Thyroid gland (tissue), 4 donors: ENCODE data around the gene NOTCH4. TPM values are rescaled to one million over a fixed set of nuclear protein-coding genes. Genes with fewer than 3 reads are reported as not detected.
A peak's percentile ranks its signal among the peaks of the same experiment; 100 is the strongest.

Experiments used
- DNase-seq, 2 donors: peaks; one replicate each; pipeline ENCODE4 v3.0.0-alpha.2; 2019
- H3K27ac ChIP-seq, 3 donors: fragments of 200-600 bp; sonication (generic); 1 replicate in 2 of 3; 2 replicates in 1 of 3; pipeline ENCODE4 v1.5.1; 2016 to 2019; ENCODE audit warnings: mild to moderate bottlenecking in 1 of 3, moderate library complexity in 1 of 3
- H3K27me3 ChIP-seq: fragments of 200-600 bp; sonication (generic); one replicate; pipeline ENCODE4 v1.5.1; 2019
- H3K36me3 ChIP-seq, 2 donors: fragments of 200-600 bp; sonication (generic); one replicate each; pipeline ENCODE4 v1.5.1; 2016 to 2019
- H3K4me1 ChIP-seq, 2 donors: fragments of 200-600 bp; sonication (generic); one replicate each; pipeline ENCODE4 v1.5.1; 2017 to 2019
- H3K4me3 ChIP-seq, 3 donors: fragments of 200-600 bp; sonication (generic); replicated peaks in 1 of 3; 1 replicate in 2 of 3; 2 replicates in 1 of 3; pipeline ENCODE4 v1.5.1; 2016; ENCODE audit warnings: mild to moderate bottlenecking in 1 of 3
- H3K9me3 ChIP-seq: fragments of 200-600 bp; sonication (generic); one replicate; pipeline ENCODE4 v1.5.1; 2017
- POLR2A ChIP-seq, 2 donors: fragments of 450-650 bp; IDR thresholded peaks; one replicate each; pipeline ENCODE4 v1.6.1; 2017; ENCODE audit warnings: antibody characterized with exemption in 2 of 2, mild to moderate bottlenecking in 2 of 2, moderate library complexity in 1 of 2
- WGBS, 2 donors: methylation state at CpG; one replicate each; pipeline ENCODE4 v1.1.5; 2017; 5-methylcytosine and 5-hydroxymethylcytosine counted together
- intact Hi-C: fragments of 100-400 bp; cut with DNase I; formaldehyde crosslinking; loops from one replicate; pipeline ENCODE4 v1.15.1; 2023
- total RNA-seq, 4 donors: library from RNA; depleted of rRNA; stranded (reverse); fragments of >200 nt; gene quantifications; one replicate each; pipeline ENCODE4 v1.2.3, GENCODE V29; 2016
- TF ChIP-seq, protein P1 (sequence below), 6 experiments: fragments of 200-600 bp in 3 of 6; fragments of 450-650 bp in 3 of 6; sonication (generic) in 3 of 6; IDR thresholded peaks; one replicate each; pipeline ENCODE4 v1.5.1; 2016 to 2019; ENCODE audit warnings: antibody characterized with exemption in 6 of 6, mild to moderate bottlenecking in 2 of 6, inconsistent platforms in 1 of 6, moderate library complexity in 1 of 6

The NOTCH4 gene
- total RNA-seq, 4 donors from 2014 or later = 11.0 to 37.9 (median 17.5) TPM

DNA sequence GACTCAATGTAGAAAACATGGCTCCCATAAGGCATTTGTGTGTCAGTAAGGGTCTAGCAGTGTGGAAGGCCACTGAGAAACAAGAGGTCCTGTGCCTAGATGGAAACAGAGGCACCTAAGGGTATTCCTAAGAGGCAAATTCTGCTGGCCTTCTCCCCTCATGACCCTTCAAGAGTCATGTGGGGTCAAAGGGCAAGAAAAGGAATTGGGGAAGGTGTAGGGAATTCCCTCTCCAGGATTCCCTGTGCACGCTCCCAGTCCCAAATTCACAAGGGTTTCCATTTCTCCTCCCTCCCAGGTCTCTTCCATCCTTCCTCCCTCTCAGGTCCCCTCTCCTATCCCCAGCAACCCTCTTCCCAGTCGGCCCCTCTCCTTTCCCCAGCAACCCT lies 48.6 kb downstream of the NOTCH4 start:
- H3K27ac ChIP-seq = peak overlapping the region in 2 of 3 donors; percentile 94
- H3K4me1 ChIP-seq = peaks cover 25 to 35% of the 10 kb centered on the region in 2 donors
- peaks cover 0 to 4% of the 10 kb centered on the region in 2 donors for H3K36me3 ChIP-seq
- no peak for DNase-seq
- H3K4me3 ChIP-seq = peak overlapping the region; percentile 72 to 98 (median 96)
- no peaks in the 10 kb centered on the region for H3K9me3 ChIP-seq
- WGBS, 2 donors = 11 to 16% methylated on average over 2 of the region's 2 CpGs
- no peak for TF ChIP-seq POLR2A (IDR thresholded peaks at IDR 0.05)
- TF ChIP-seq, protein P1, sequence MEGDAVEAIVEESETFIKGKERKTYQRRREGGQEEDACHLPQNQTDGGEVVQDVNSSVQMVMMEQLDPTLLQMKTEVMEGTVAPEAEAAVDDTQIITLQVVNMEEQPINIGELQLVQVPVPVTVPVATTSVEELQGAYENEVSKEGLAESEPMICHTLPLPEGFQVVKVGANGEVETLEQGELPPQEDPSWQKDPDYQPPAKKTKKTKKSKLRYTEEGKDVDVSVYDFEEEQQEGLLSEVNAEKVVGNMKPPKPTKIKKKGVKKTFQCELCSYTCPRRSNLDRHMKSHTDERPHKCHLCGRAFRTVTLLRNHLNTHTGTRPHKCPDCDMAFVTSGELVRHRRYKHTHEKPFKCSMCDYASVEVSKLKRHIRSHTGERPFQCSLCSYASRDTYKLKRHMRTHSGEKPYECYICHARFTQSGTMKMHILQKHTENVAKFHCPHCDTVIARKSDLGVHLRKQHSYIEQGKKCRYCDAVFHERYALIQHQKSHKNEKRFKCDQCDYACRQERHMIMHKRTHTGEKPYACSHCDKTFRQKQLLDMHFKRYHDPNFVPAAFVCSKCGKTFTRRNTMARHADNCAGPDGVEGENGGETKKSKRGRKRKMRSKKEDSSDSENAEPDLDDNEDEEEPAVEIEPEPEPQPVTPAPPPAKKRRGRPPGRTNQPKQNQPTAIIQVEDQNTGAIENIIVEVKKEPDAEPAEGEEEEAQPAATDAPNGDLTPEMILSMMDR (IDR thresholded peaks at IDR 0.05) = no peak
- H3K27me3 ChIP-seq = no peaks in the 10 kb centered on the region
- intact Hi-C loops = no loop called here

DNA sequence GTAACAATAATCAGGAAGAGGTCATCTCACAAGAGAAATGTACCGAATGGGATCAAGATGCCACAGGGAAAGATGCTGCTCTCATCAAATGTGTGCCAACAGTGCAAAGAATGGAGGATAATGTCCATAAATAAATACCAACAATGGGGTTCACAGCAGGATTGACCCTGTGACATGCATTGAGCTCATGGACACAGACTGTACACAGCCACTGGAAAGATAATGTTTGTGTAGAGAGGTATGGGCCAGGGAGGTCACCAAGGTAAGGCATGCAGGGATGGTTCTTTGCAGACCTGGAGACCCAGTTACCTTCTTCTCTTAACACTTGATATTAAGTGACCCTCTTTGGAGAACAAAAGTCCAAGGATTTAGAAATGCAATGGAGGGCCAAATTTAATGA lies 49.5 kb downstream of the NOTCH4 start:
- H3K27me3 ChIP-seq = no peaks in the 10 kb centered on the region
- peaks cover 0 to 11% of the 10 kb centered on the region in 2 donors for H3K36me3 ChIP-seq
- no peaks in the 10 kb centered on the region for H3K9me3 ChIP-seq
- no peak overlapping the region for H3K4me3 ChIP-seq
- no peak for DNase-seq
- H3K27ac ChIP-seq = no peak overlapping the region
- WGBS, 2 donors = 88 to 92% methylated on average over 1 of the region's 1 CpG
- intact Hi-C loops = no loop called here
- H3K4me1 ChIP-seq = peaks cover 19 to 26% of the 10 kb centered on the region in 2 donors
- no peak for TF ChIP-seq POLR2A (IDR thresholded peaks at IDR 0.05)
- TF ChIP-seq, protein P1 (IDR thresholded peaks at IDR 0.05) = no peak

DNA sequence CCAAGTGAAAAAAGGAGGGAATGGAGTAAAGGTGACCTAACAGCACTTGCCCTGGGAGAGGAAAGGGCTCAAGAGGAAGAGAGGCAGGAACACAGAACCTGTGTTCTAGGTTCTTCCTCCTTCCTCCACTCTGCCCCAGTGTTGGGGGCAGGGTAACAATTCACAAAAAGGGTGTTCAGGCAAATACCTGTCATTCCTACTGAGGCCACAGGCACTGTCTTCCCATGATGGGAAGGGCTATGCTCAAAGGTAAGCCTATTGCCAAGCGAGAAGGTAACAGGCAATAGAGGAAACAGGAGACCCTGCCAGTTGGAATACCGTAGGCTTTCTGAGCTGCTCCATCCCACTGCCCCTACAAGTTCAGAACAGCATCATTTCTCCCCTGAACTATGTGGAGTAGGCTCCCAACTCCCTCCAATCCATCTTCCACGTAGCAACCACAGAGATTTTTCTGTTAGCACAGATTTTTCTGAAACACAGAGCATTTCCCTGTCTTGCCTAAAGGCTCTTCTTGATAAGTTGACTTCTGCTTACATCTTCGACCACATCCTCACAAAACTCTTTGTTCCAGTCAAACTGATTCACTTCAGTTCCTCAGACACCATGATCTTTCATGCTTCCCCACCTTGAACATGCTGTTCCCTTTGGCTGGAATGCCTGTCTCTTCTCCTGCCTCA lies 50.7 kb downstream of the NOTCH4 start:
- Histone ChIP-seq H3K27ac (no peak overlapping the region), H3K4me3 (no peak overlapping the region), H3K4me1 (peaks cover 12 to 19% of the 10 kb centered on the region in 2 donors), H3K9me3 (no peaks in the 10 kb centered on the region), H3K27me3 (no peaks in the 10 kb centered on the region), H3K36me3 (peaks cover 0 to 16% of the 10 kb centered on the region in 2 donors)
- DNase-seq = no peak
- intact Hi-C loops = no loop called here
- TF ChIP-seq POLR2A (IDR thresholded peaks at IDR 0.05) = no peak
- TF ChIP-seq, protein P1 (IDR thresholded peaks at IDR 0.05) = no peak
- 72 to 82% methylated on average over 4 of the region's 4 CpGs for WGBS, 2 donors

DNA sequence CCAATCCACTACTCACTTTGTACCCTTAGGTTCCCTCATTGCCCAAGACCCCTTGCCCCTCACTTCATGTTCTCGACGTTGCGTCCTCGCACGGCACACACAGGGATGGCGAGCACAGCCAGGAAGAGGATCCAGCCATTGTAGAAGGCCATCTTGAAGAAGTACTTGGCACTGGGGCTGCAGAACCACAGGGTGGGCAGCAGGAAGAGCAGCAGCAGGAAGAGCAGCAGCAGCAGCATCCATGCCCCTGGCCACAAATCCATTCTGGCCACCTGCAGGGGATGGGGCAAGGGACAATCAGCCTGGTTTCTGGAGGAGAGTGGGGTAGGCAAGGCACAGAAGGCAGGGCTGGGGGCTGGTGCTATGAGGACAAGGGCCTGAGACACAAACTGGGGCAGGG lies 52.6 kb downstream of the NOTCH4 start:
- TF ChIP-seq, protein P1 (IDR thresholded peaks at IDR 0.05) = no peak
- no peaks in the 10 kb centered on the region for H3K27me3 ChIP-seq
- peaks cover 8% of the 10 kb centered on the region in 2 donors for H3K4me1 ChIP-seq
- H3K9me3 ChIP-seq = no peaks in the 10 kb centered on the region
- no peak for DNase-seq
- H3K4me3 ChIP-seq = no peak overlapping the region
- peaks cover 8 to 32% of the 10 kb centered on the region in 2 donors for H3K36me3 ChIP-seq
- whole genome bisulfite sequencing, 2 donors = 94 to 96% methylated on average over 6 of the region's 6 CpGs
- H3K27ac ChIP-seq = no peak overlapping the region
- intact Hi-C loops = no loop called here

DNA sequence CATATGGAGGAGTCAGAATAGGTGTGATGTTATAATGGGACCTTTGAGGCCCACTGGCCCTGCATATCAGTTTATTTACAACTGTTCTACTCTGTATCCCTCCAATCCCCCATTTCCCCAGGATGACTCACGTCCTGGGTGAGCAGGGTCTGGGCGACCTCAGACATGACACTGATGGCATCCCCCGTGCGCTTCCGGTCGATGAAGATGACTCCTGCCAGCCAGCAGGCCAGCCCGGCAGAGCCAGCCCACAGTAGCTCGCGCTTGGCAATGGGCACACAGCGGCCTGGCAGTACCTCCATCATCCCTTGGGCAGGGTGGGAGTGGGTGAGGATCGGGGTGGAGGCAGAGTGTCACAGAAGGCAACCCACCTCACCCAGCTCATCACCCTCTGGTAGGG lies 53.6 kb downstream of the NOTCH4 start:
- DNase-seq = no peak
- Histone ChIP-seq H3K36me3 (peaks cover 8 to 32% of the 10 kb centered on the region in 2 donors), H3K4me3 (no peak overlapping the region), H3K9me3 (no peaks in the 10 kb centered on the region), H3K4me1 (peaks cover 6% of the 10 kb centered on the region in 2 donors), H3K27ac (no peak overlapping the region), H3K27me3 (no peaks in the 10 kb centered on the region)
- intact Hi-C loops = no loop called here
- 95% methylated on average over 11 of the region's 11 CpGs for WGBS, 2 donors
- TF ChIP-seq, protein P1 (IDR thresholded peaks at IDR 0.05) = no peak
- TF ChIP-seq POLR2A (IDR thresholded peaks at IDR 0.05) = no peak
